T-helper 1 cell treated with Interleukin-12 subunit alpha and Interleukin-12 subunit beta and Interleukin-4 antibody, amounts not matched to agents 30 μg/mL and 1 μg/mL, for 36 hours (primary cell): ENCODE results near the gene TAF11L8.
"Not testable (repeated sequence)": the region's sequence is repeated elsewhere in the genome, so short reads cannot be mapped to it uniquely, and the experiment has no call there.

ENCODE experiments used
- H3K27ac Mint-ChIP-seq: one replicate; pipeline ENCODE4 v1.8.0; 2021; ENCODE audit warnings: mild to moderate bottlenecking, mixed read lengths
- H3K27me3 Mint-ChIP-seq: one replicate; pipeline ENCODE4 v1.8.0; 2021; ENCODE audit warnings: low read depth, mixed read lengths
- H3K36me3 Mint-ChIP-seq: one replicate; pipeline ENCODE4 v1.8.0; 2021; ENCODE audit warnings: low read depth, mixed read lengths
- H3K4me1 Mint-ChIP-seq: one replicate; pipeline ENCODE4 v1.8.0; 2021; ENCODE audit warnings: low read depth, mixed read lengths
- H3K4me3 Mint-ChIP-seq: one replicate; pipeline ENCODE4 v1.8.0; 2021; ENCODE audit warnings: mild to moderate bottlenecking, moderate library complexity, mixed read lengths
- H3K9me3 Mint-ChIP-seq: one replicate; pipeline ENCODE4 v1.8.0; 2021; ENCODE audit warnings: mixed read lengths

The TAF11L8 gene

DNA sequence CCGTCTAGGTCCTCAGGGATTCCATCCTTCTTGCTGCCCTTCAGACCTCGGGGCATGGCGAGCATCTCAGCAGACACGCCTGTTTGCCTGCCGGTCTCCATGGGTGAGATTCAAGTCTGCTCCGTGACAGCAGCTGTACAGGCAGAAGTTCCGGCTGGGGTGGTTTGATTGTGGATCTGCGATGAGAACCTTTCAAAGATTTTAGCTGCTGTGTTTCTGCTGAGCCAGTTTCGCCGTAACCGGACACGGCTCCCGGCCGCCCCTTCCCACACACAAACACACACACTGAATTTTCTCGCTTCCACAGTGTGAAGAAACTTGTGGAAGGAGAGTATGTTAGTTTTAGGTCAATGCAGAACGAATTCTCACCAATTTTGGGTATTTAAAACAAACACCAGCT is at the start of gene TAF11L8:
Gene TAF11L8, minus strand, starts transcription at position 101 of the 400 bp plus-strand sequence.
- H3K36me3 Mint-ChIP-seq, H3K27ac Mint-ChIP-seq, H3K9me3 Mint-ChIP-seq, H3K27me3 Mint-ChIP-seq, H3K4me1 Mint-ChIP-seq, H3K4me3 Mint-ChIP-seq: not testable (repeated sequence)

DNA sequence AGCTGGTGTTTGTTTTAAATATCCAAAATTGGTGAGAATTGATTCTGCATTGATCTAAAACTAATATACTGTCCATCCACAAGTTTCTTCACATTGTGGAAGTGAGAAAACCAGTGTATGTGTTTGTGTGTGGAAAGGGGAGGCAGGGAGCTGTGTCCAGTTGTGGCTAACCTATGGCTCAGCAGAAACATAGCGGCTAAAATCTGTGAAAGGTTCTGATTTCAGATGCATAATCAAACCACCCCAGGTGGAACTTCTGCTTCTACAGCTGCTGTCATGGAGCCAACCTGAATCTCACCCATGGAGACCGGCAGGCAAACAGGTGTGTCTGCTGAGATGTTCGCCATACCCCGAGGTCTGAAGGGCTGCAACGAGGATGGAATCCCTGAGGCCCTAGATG is 43.4 kb upstream of the TAF11L8 start, which contains the start of gene TAF11L14:
Gene TAF11L14, plus strand, starts transcription at position 301 of the 400 bp plus-strand sequence.
- no peaks in the 10 kb centered on the region for H3K4me1 Mint-ChIP-seq

DNA sequence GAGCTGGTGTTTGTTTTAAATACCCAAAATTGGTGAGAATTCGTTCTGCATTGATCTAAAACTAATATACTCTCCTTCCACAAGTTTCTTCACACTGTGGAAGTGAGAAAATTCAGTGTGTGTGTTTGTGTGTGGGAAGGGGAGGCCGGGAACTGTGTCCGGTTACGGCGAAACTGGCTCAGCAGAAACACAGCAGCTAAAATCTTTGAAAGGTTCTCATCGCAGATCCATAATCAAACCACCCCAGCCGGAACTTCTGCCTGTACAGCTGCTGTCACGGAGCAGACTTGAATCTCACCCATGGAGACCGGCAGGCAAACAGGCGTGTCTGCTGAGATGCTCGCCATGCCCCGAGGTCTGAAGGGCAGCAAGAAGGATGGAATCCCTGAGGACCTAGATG is 41.0 kb upstream of the TAF11L8 start, which contains the start of gene TAF11L13:
Gene TAF11L13, plus strand, starts transcription at position 301 of the 400 bp plus-strand sequence.
- H3K4me1 Mint-ChIP-seq, H3K27me3 Mint-ChIP-seq, H3K27ac Mint-ChIP-seq, H3K36me3 Mint-ChIP-seq, H3K4me3 Mint-ChIP-seq: not testable (repeated sequence)
- H3K9me3 Mint-ChIP-seq = peaks cover 20% of the 10 kb centered on the region

More for the DNA sequence above, 43.4 kb upstream of the TAF11L8 start, which contains the start of gene TAF11L14:
- Mint-ChIP-seq H3K27me3 (no peaks in the 10 kb centered on the region), H3K4me3 (no peak within 1 kb of the TSS), H3K9me3 (peaks cover 20% of the 10 kb centered on the region), H3K36me3 (no peaks in the 10 kb centered on the region), H3K27ac (no peak within 1 kb of the TSS)

DNA sequence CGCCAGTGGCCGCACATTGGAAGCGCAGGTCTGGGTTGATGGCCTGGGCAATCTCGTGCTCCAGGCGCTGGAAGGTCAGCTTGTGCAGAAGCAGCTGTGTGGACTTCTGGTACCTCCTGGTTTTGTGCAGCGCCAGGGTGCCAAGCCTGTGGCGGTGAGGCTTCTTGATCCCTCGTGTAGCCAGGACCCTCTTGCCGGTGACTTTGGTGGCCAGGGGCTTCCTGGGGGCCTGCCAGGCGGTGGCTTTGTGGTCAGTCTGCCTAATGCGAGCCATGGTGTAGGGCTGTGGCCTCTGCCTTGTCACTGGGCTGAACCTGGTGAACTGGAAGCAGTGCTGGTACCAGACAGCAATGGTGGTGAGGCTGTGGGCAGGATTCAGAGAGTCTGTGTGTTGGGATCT is 34.9 kb upstream of the TAF11L8 start:
- Mint-ChIP-seq H3K4me3 (no peak overlapping the region), H3K27ac (no peak overlapping the region), H3K4me1 (no peaks in the 10 kb centered on the region), H3K36me3 (no peaks in the 10 kb centered on the region), H3K9me3 (peaks cover 13% of the 10 kb centered on the region), H3K27me3 (no peaks in the 10 kb centered on the region)

DNA sequence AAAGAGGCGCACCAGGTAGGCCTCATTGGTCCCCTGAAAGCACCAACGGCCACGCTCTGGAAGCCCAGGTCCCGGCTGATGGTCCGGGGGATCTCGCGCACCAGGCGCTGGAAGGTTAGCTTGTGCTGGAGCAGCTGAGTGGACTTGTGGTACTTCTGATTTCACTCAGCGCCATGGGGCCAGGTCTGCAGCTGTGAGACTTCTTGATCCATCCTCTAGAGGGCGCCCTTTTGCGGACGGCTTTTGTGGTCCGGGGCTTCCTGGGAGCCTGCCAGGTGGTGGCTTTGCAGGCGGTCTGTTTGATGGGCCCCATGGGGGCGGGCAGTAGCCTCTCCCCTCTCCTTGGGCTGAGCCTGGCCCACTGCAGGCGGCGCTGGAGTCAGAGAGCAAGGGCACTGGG is 29.9 kb upstream of the TAF11L8 start:
- no peak overlapping the region for H3K4me3 Mint-ChIP-seq
- peaks cover 39% of the 10 kb centered on the region for H3K9me3 Mint-ChIP-seq
- H3K27ac Mint-ChIP-seq = no peak overlapping the region
- H3K36me3 Mint-ChIP-seq = no peaks in the 10 kb centered on the region
- no peaks in the 10 kb centered on the region for H3K4me1 Mint-ChIP-seq
- no peaks in the 10 kb centered on the region for H3K27me3 Mint-ChIP-seq

DNA sequence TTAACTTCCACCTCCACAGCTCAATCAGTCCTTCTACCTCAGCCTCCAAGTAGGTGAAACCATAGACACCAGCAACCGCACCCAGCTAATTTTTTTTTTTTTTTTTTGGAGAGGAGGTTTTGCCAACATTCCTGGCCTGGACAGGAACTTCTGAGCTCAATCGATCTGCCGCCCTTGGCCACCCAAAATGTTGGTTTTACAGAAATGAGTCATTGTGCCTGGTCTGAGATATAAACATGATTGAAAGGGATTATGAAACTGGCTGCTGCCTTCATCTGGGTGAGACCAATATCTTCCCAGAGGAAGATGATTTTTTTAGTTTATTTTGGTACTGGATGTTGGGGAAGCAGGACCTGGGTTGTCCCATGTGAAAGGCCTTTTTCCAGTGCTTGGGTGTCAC is 28.6 kb upstream of the TAF11L8 start:
- Mint-ChIP-seq H3K36me3 (no peaks in the 10 kb centered on the region), H3K27me3 (no peaks in the 10 kb centered on the region), H3K27ac (no peak overlapping the region), H3K4me1 (no peaks in the 10 kb centered on the region), H3K9me3 (peaks cover 31% of the 10 kb centered on the region), H3K4me3 (no peak overlapping the region)

DNA sequence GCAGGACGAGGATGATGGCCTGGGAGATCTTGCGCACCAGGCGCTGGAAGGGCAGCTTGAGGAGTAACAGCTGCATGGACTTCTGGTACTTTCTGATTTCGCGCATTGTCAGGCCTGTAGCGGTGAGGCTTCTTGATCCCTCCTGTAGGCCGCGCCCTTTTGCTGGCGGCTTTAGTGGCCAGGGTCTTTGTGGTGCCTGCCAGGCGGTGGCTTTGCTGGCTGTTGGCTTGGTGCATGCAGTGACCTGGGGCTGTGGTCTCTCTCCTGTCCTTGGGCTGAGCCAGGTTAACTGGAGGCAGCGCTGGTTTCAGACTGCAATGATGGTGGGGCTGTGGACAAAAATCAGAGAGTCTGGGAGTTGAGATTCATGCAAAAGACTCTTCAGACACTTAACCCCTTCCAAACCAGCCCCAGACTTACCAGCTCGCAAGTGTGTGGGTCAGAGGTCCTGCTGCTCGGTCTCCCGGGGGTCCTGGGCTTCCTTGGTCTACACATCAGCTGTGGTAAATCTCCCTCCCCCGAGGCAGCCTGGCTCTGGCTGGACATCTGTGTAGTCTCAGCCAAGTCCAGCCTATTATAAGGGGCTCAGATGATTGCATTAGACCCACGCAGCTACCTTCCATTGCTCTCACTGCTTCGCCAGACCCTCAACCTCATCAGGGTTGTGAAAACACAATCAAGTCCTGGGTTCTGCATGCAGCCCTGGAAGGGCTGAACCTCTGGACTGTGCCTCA is 24.3 kb upstream of the TAF11L8 start:
- Mint-ChIP-seq H3K36me3 (no peaks in the 10 kb centered on the region), H3K4me1 (no peaks in the 10 kb centered on the region), H3K9me3 (peaks cover 37% of the 10 kb centered on the region), H3K27ac (no peak overlapping the region), H3K27me3 (no peaks in the 10 kb centered on the region), H3K4me3 (no peak overlapping the region)

DNA sequence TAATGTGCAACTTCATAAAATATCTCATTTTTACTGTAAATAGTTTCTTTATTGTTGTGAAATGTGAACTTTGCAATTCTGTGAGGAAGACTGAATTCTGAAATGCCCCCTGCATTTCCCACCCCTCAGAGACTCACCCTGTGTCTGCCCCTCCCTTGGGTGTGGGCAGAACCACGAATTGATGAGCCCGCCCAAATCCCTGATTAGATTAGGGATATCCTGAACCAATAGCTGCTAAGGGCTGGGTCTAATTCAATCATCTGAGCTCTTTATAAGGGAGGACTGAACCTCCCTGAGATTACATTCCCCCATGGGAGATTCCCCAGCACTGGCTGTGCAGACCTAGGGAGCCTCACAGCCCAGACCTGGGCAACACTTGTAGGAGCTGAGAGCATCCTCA is 19.3 kb upstream of the TAF11L8 start, which contains the start of gene TAF11L12:
Gene TAF11L12, plus strand, starts transcription at position 301 of the 400 bp plus-strand sequence.
- H3K36me3 Mint-ChIP-seq, H3K27ac Mint-ChIP-seq, H3K4me3 Mint-ChIP-seq, H3K4me1 Mint-ChIP-seq, H3K27me3 Mint-ChIP-seq: not testable (repeated sequence)
- peaks cover 35% of the 10 kb centered on the region for H3K9me3 Mint-ChIP-seq

DNA sequence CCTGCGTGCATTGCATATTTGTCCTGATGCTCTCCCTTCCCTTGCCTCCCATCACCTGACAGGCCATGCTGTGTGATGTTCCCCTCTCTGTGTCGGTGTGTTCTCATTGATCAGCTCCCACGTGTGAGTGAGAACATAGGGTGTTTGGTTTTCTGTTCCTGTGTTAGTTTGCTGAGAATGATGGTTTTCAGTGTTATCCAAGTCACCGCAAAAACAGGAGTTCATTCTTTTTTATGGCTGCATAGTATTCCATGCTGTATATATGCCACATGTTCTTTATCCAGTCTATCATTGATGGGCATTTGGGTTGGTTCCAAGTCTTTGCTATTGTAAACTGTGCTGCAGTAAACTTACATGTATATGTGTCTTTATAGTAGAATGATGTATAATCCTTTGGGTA is 16.7 kb upstream of the TAF11L8 start:
- peaks cover 33% of the 10 kb centered on the region for H3K9me3 Mint-ChIP-seq
- not testable (repeated sequence) for H3K27me3 Mint-ChIP-seq, H3K4me1 Mint-ChIP-seq, H3K4me3 Mint-ChIP-seq, H3K27ac Mint-ChIP-seq, H3K36me3 Mint-ChIP-seq

DNA sequence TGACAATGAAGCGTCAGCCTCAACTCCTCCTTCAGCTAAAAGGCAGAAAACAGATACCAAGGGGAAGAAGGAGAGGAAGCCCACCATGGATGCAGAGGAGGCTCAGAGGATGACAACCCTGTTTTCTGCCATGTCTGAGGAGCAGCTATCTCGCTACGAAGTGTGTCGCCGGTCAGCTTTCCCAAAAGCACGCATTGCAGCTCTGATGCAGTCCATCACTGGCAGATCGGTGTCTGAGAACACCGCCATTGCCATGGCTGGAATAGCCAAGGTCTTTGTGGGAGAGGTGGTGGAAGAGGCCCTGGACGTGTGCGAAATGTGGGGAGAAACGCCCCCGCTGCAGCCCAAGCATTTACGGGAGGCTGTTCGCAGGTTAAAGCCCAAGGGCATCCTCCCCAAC is 14.2 kb upstream of the TAF11L8 start:
- Mint-ChIP-seq H3K27me3 (no peaks in the 10 kb centered on the region), H3K9me3 (peaks cover 31% of the 10 kb centered on the region), H3K27ac (no peak overlapping the region), H3K4me1 (no peaks in the 10 kb centered on the region), H3K36me3 (no peaks in the 10 kb centered on the region), H3K4me3 (no peak overlapping the region)

DNA sequence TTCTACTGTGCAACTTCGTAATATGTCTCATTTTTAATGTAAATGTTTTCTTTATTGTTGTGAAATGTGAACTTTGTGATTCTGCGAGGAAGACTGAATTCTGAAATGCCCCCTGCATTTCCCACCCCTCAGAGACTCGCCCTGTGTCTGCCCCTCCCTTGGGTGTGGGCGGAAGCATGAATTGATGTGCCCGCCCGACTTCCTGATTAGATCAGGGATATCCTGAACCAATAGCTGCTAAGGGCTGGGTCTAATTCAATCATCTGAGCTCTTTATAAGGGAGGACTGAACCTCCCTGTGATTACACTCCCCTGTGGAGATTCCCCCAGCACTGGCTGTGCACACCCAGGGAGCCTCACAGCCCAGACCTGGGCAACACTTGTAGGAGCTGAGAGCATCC is 13.1 kb upstream of the TAF11L8 start, which contains the start of gene TAF11L11:
Gene TAF11L11, plus strand, starts transcription at position 304 of the 400 bp plus-strand sequence.
- H3K4me3 Mint-ChIP-seq, H3K27me3 Mint-ChIP-seq, H3K36me3 Mint-ChIP-seq, H3K27ac Mint-ChIP-seq, H3K4me1 Mint-ChIP-seq: not testable (repeated sequence)
- H3K9me3 Mint-ChIP-seq = peaks cover 37% of the 10 kb centered on the region

DNA sequence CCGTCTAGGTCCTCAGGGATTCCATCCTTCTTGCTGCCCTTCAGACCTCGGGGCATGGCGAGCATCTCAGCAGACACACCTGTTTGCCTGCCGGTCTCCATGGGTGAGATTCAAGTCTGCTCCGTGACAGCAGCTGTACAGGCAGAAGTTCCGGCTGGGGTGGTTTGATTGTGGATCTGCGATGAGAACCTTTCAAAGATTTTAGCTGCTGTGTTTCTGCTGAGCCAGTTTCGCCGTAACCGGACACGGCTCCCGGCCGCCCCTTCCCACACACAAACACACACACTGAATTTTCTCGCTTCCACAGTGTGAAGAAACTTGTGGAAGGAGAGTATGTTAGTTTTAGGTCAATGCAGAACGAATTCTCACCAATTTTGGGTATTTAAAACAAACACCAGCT is 7.0 kb upstream of the TAF11L8 start, which contains the start of gene TAF11L10:
Gene TAF11L10, minus strand, starts transcription at position 101 of the 400 bp plus-strand sequence.
- H3K36me3 Mint-ChIP-seq, H3K27me3 Mint-ChIP-seq, H3K27ac Mint-ChIP-seq, H3K4me1 Mint-ChIP-seq, H3K4me3 Mint-ChIP-seq: not testable (repeated sequence)
- H3K9me3 Mint-ChIP-seq = peaks cover 21% of the 10 kb centered on the region

DNA sequence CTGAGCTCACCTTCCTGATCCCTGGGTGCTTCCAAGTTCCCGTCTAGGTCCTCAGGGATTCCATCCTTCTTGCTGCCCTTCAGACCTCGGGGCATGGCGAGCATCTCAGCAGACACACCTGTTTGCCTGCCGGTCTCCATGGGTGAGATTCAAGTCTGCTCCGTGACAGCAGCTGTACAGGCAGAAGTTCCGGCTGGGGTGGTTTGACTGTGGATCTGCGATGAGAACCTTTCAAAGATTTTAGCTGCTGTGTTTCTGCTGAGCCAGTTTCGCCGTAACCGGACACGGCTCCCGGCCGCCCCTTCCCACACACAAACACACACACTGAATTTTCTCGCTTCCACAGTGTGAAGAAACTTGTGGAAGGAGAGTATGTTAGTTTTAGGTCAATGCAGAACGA is 3.5 kb upstream of the TAF11L8 start, which contains the start of gene TAF11L9:
Gene TAF11L9, minus strand, starts transcription at position 140 of the 400 bp plus-strand sequence.
- not testable (repeated sequence) for H3K9me3 Mint-ChIP-seq, H3K27ac Mint-ChIP-seq, H3K27me3 Mint-ChIP-seq, H3K4me1 Mint-ChIP-seq, H3K4me3 Mint-ChIP-seq, H3K36me3 Mint-ChIP-seq

DNA sequence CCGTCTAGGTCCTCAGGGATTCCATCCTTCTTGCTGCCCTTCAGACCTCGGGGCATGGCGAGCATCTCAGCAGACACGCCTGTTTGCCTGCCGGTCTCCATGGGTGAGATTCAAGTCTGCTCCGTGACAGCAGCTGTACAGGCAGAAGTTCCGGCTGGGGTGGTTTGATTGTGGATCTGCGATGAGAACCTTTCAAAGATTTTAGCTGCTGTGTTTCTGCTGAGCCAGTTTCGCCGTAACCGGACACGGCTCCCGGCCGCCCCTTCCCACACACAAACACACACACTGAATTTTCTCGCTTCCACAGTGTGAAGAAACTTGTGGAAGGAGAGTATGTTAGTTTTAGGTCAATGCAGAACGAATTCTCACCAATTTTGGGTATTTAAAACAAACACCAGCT is 5.1 kb downstream of the TAF11L8 start, which contains the start of gene TAF11L7:
Gene TAF11L7, minus strand, starts transcription at position 101 of the 400 bp plus-strand sequence.
- H3K27ac Mint-ChIP-seq, H3K36me3 Mint-ChIP-seq, H3K27me3 Mint-ChIP-seq, H3K4me3 Mint-ChIP-seq, H3K4me1 Mint-ChIP-seq, H3K9me3 Mint-ChIP-seq: not testable (repeated sequence)
